HG02588 (cell line): Measurements from ENCODE around the gene CCDC107.

ENCODE experiments used
- ATAC-seq: cut with Tn5 transposase; IDR thresholded peaks from one replicate; pipeline ENCODE4 v1.9.1; 2021; ENCODE audit warnings: mild to moderate bottlenecking, moderate library complexity; ENCODE audit not compliant: unreplicated experiment

Gene CCDC107

GRCh38 chr9:35682051-35682450 lies 24.0 kb downstream of the CCDC107 start:
- no peak for ATAC-seq

GRCh38 chr9:35682520-35683315 lies 24.6 kb downstream of the CCDC107 start:
- ATAC-seq, result no peak

DNA sequence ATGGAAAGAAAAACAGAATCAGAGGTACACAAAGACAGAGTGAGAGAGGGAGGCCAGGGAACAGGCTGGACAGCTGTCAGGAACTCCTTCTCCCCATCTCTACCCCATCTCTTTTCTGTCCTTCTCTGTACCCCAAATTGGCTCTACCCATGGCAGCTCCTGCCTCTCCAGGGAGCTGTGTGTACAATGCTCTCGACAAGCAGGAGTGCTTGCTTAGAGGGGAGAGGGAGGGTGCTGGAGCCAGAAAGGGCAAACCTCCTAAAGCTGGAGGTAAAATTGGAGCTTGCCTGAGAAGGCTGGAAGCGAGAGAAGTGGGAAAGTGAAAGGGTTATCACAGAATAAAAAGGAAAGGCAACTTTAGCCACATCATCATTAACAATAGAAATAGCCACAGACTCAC lies 25.2 kb downstream of the CCDC107 start:
- no peak for ATAC-seq

DNA sequence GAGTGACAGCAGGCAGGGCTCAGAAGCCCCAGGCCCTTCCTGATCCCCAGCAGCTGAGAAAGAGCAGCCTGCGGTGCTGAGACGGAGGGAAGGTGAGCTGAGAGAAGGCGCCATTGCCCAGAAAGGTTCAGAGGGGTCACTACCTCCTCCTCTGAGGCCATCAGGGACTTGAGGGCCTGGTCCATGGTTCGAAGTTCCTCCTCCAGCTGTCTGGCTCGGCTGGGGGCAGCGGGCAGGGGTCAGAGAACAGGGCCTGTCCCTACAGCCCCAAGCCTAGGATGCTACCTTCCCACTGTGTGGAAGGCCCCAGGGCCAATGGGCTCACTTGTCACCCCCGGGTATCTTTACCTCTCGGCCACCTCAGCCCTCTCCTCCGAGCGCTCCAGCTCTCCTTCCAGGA lies 26.8 kb downstream of the CCDC107 start:
- ATAC-seq, result no peak

DNA sequence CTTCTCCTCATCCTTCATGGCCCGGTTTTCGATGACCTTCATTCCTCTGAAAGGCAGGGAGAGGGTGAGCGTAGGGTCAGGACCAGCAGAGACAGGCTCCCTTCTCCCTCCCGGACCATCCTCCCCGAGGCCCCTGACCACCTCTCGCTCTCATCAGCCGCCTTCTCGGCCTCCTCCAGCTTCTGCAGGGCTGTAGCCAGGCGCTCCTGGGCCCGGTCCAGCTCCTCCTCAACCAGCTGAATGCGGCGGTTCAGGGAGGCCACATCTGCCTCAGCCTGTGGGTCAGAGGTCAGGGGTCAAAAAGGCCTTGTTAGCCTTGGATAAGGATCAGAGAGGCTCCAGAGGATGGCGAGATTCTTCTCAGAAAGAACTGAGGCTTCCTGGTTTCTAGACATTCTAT lies 27.4 kb downstream of the CCDC107 start:
- no peak for ATAC-seq

- no peak for ATAC-seq
Measured at GRCh38 chr9:35686222-35687203, 28.4 kb downstream of the CCDC107 start.

- ATAC-seq, result no peak
Measured at GRCh38 chr9:35687306-35687705, 29.2 kb downstream of the CCDC107 start.

DNA sequence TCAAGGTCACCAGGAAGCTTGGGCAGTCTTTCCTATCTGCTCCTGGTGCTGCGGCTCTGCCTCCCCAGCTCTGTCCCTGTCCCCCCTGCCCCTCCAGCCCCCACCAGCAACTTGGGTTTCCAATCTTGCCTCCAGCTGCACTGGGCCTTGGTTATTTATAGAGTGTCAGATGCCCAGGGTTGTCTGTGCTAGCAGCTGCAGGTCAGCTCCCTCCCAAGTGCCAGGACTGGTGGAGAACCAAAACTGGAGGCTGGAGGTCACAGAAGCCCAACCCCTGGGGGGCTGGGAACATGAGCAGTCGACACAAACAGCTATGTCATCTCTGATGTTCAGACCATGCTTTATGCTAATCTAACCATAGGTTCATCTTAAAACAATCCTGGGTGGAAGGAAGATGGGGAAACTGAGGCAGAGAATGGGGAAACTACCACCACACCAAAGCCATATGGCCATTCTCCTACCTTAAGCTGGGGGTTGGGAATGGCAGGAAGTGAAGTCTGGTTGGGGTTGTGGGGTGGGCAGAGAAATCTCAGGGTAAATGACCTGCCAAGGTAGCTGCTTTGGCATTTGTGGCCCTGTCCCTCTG lies 30.0 kb downstream of the CCDC107 start:
- ATAC-seq, result no peak

DNA sequence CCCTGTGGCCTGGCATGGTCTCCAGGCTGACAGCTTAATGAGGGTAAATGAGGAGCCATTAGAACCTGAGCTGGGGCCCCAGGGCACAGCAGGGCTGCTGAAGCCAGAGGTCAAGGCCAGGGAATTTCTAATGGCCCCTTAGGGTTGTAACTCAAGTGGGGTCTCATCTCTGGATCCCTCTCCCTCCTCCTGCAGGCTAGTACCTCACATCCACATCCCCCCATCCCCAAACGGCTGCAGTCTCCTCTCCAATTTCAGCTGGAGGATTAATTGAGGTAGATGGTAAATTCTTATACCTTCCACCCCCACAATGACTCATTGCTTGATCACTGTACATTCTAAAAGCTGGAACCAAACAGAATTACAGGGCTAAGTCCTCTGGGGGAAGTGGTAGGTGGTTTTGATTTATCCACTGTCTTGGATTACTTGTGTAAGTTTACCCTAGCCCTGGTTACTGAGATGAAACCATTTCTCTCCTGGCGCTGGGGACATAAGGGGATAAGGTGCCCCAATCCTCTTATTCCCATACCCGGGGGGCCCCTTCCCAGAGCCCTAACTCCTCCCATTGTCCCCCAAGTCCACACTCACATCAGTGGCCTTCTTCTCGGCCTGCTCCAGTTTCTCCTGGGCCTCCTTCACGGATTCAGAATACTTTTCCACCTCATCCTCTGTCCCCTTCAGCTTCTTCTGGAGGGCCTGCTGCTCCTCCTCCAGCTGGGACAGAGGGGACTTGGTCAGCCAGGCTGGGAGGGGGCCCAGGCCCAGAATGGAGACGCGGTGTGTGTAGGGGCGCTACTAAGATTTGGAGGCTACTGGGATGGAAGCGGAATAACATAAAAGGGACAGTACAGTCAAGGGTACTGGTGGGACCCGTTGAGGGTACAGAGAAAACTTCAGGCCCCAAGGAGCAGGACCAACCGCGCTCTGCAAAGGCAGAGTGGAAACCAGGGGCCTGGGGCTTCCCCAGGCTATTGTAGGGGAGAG lies 30.8 kb downstream of the CCDC107 start:
- no peak for ATAC-seq

DNA sequence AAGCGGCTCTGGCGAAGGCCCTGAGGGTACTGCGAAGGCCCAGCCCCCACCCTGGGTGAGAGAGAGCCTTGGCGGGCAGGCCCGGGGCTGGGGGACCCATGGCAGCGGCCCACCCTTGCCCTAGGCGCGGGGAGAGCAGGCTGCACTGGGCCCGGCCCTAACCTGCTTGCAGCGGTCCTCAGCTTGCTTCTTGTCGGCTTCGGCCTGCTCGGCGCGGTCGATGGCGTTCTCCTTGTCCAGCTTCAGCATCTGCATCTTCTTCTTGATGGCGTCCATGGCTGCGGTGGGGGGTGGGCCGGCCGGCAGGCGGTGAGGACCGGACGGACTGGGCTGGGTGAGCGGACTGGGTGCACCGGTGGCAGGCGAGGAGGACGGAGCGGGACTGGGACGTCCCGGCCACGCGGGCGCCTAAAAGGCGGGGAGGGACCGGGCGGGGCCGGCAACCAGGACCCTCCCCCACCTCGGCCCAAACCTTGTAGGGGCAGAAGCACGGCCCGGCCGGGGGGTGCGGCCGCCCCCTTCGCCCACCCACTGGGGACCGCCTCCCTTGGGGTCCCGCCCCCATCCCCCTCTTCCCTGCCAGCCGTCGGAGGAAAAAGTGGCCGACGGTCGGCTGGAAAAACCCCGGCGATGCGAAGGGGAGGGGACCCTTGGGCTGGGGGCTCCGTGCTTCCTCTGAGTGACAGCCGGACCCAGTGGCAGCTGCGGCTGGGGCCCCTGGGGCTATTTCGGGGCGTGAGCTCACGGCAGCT lies 31.6 kb downstream of the CCDC107 start, which contains the start of gene TPM2:
Gene TPM2 (minus strand): TSS at position 384 of the 752 bp plus-strand sequence. CDS start 108 bp downstream, at position 276.
- ATAC-seq, result no peak

DNA sequence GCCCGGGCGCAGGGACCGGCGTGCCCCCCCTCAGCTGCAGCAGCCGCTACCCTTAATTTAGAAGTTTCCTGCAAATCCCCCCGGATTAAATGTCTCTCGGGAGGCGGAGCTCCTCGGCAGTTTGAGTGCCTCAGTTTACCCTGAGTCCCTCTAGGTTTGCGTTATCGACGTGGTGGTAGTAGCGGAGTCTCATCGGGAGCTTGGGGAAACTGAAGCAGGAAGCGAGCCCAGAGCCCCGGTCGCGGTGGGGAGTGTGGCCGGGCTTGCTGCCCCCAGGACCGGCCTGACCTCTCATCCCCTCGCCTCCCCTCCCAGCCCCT lies 32.2 kb downstream of the CCDC107 start:
- no peak for ATAC-seq

GRCh38 chr9:35690614-35691333 lies 32.7 kb downstream of the CCDC107 start:
- no peak for ATAC-seq

GRCh38 chr9:35691334-35691650 lies 33.2 kb downstream of the CCDC107 start:
- no peak for ATAC-seq

DNA sequence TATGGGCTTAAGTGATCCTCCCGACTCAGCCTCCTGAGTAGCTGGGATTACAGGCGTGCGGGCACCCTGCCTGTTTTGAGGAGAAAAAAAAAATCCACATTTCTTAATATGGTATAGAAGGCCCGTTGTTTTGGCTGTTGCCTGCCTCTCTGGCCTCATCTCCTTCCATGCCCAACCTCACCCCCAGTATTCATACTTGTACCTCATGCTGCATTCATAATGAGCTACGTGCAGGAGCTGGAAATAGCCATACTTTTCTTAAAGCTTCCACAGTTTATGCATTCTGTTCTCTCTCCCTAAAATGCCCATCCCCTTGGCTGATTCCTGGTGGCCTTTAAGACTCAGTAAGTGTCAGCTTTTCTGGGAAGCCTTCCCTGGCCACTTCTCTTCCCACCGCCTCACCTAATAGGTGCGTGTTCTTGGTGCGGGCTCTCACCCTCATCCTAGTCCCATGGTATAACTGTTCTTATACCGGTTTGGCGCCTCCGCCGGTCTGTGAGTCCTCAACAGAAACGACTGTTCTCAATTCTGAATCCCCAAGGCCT lies 33.7 kb downstream of the CCDC107 start:
- no peak for ATAC-seq

GRCh38 chr9:35695943-35696401 lies 37.9 kb downstream of the CCDC107 start:
- no peak for ATAC-seq

DNA sequence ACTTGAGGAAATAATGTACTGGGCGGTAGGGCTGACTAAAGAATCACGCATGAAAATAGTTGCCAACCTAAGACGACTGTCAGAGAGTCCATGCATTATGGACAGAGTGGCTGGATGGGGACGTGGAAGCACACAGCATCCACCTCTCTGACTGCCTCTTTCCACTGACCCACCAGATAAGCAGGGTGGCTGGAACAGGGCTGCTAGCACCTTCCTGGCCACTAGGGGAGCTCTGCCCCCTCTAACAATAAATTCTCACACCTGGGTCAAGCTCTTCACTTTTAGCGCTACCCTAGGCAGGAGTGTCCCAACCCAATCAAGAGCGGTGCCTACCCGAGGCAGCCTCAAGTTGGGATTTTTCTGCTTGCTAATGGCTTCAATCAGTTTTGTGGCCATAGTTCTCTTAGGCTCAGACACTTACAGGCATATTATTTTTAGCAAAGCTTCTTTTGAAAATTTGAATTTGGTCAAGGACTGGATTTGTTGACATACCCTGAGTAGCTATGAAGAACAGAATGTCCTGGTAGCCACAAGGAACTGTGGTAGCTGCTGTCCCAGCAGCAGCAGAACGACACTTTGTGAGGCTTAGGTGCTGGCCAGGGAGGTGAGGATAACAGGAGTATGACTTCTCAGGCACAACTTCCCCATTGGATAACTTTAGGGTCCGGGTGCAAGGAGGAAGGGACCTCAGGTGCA lies 38.6 kb downstream of the CCDC107 start:
- peak; percentile 82 for ATAC-seq

GRCh38 chr9:35697486-35697885 lies 39.4 kb downstream of the CCDC107 start:
- no peak for ATAC-seq

DNA sequence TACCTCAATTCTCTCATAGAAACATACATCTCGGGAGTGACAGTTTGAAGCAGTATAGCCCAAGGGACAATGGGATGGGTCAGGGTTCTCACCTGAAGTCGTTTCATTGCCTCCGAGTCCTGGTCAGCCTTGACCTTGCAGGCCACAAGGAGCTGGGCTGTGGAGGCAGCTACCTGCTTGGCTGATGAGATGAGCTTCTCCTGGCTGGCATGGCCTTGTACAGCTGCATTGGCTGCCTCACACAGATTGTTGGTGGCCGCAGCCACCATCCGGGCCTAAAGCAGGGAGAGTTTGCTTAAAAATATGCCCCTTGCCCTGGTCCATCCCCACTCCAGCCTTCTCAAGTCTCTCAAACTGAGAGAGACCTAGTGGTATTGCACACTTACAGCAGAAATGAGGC lies 40.1 kb downstream of the CCDC107 start:
- ATAC-seq, result no peak
